Common myeloid progenitor, CD34-positive (primary cell): ENCODE data around the gene DCTD.

Experiments
- CTCF ChIA-PET: fragments of 350-600 bp; sonication (Branson Sonifier 250); formaldehyde crosslinking; loops from one replicate; lab custom pipeline; 2021; ENCODE audit warnings: antibody characterized with exemption; lab: Charles Lee
- POLR2A ChIA-PET: fragments of 350-600 bp; sonication (Branson Sonifier 250); formaldehyde crosslinking; loops from one replicate; lab custom pipeline; 2021; ENCODE audit warnings: antibody characterized with exemption; lab: Charles Lee
- DNase-seq, 3 donors: peaks; one replicate each; pipeline versions ENCODE4 v3.0.0 to v3.0.0-alpha.2; 2013
- H3K27ac ChIP-seq, 2 experiments: 1 replicate in 1 of 2; 2 replicates in 1 of 2; pipeline ENCODE4 v1.7.0; 2013; ENCODE audit warnings: inconsistent platforms in 2 of 2, low read length in 2 of 2, mild to moderate bottlenecking in 2 of 2, low read depth in 1 of 2, moderate library complexity in 1 of 2; ENCODE audit not compliant: severe bottlenecking in 2 of 2, insufficient read depth in 1 of 2, poor library complexity in 1 of 2
- H3K27me3 ChIP-seq, 5 experiments: replicated peaks in 2 of 5; 1 replicate in 3 of 5; 2 replicates in 2 of 5; pipeline versions ENCODE4 v1.6.1 to v1.7.0; 2013; ENCODE audit warnings: low read length in 4 of 5, mild to moderate bottlenecking in 2 of 5, moderate library complexity in 2 of 5, inconsistent platforms in 1 of 5; ENCODE audit not compliant: insufficient read depth in 5 of 5, control insufficient read depth in 4 of 5
- H3K36me3 ChIP-seq, 4 experiments: 1 replicate in 2 of 4; 2 replicates in 2 of 4; pipeline versions ENCODE4 v1.6.1 to v1.7.0; 2013; ENCODE audit warnings: low read length in 3 of 4, control low read depth in 1 of 4, mild to moderate bottlenecking in 1 of 4; ENCODE audit not compliant: control insufficient read depth in 4 of 4, insufficient read depth in 4 of 4
- H3K4me1 ChIP-seq, 4 experiments: 1 replicate in 3 of 4; 2 replicates in 1 of 4; pipeline versions ENCODE4 v1.6.1 to v1.7.1; 2013; ENCODE audit warnings: low read length in 3 of 4, mild to moderate bottlenecking in 3 of 4, control low read depth in 1 of 4, inconsistent platforms in 1 of 4, moderate library complexity in 1 of 4; ENCODE audit not compliant: control insufficient read depth in 4 of 4, insufficient read depth in 4 of 4; ENCODE audit errors: control extremely low read depth in 1 of 4
- H3K4me3 ChIP-seq, 7 experiments: 1 replicate in 4 of 7; 2 replicates in 3 of 7; pipeline versions ENCODE4 v1.5.1 to v1.7.0; 2013; ENCODE audit warnings: mild to moderate bottlenecking in 7 of 7, low read length in 6 of 7, moderate library complexity in 6 of 7, inconsistent platforms in 2 of 7, low read depth in 2 of 7, control low read depth in 1 of 7; ENCODE audit not compliant: insufficient read depth in 4 of 7, control insufficient read depth in 1 of 7; ENCODE audit errors: extremely low read depth in 1 of 7
- H3K9me3 ChIP-seq, 5 experiments: 1 replicate in 4 of 5; 2 replicates in 1 of 5; pipeline versions ENCODE4 v1.6.1 to v1.7.1; 2013; ENCODE audit warnings: low read length in 4 of 5, mild to moderate bottlenecking in 2 of 5, inconsistent platforms in 1 of 5, low read depth in 1 of 5, moderate library complexity in 1 of 5; ENCODE audit not compliant: control insufficient read depth in 4 of 5, insufficient read depth in 2 of 5; ENCODE audit errors: control extremely low read depth in 1 of 5
- WGBS: methylation state at CpG from one replicate; pipeline ENCODE4 v1.1.5; 2013; ENCODE audit not compliant: insufficient coverage; 5-methylcytosine and 5-hydroxymethylcytosine counted together

The DCTD gene

GRCh38 chr4:182914357-182914756 lies 2.8 kb downstream of the DCTD start:
- Histone ChIP-seq H3K27ac (no peak overlapping the region), H3K4me3 (no peak overlapping the region), H3K9me3 (no peaks in the 10 kb centered on the region), H3K4me1 (peaks cover 12 to 35% (median 30%) of the 10 kb centered on the region in 4 experiments), H3K36me3 (peaks cover 12 to 50% (median 42%) of the 10 kb centered on the region in 4 experiments), H3K27me3 (no peaks in the 10 kb centered on the region)
- ChIA-PET CTCF (interaction anchor here (1.4 to 1.7 kb wide), 2 partner anchors 10 to 11 kb away, joined by 4 to 6 read pairs; no protein-coding TSS in a partner anchor), POLR2A (no interaction called here)
- DNase-seq = no peak
- 96% methylated on average over 5 of the region's 5 CpGs for WGBS

- POLR2A ChIA-PET = no interaction called here
- WGBS = 100% methylated on average over 2 of the region's 2 CpGs
- peaks cover 6 to 28% (median 22%) of the 10 kb centered on the region in 4 experiments for H3K4me1 ChIP-seq
Measured at GRCh38 chr4:182913621-182914020, 3.6 kb downstream of the DCTD start.

GRCh38 chr4:182913036-182913435 lies 4.2 kb downstream of the DCTD start:
- CTCF ChIA-PET = interaction anchor here (1.4 to 2.6 kb wide), 3 partner anchors 13 to 350 kb away, joined by 3 to 8 read pairs (median 4); no protein-coding TSS in a partner anchor
- POLR2A ChIA-PET = no interaction called here
- H3K27me3 ChIP-seq = no peaks in the 10 kb centered on the region
- H3K36me3 ChIP-seq = peaks cover 12 to 56% (median 44%) of the 10 kb centered on the region in 4 experiments
- H3K4me1 ChIP-seq = peaks cover 1 to 22% (median 16%) of the 10 kb centered on the region in 4 experiments
- H3K27ac ChIP-seq = no peak overlapping the region
- WGBS = 96% methylated on average over 7 of the region's 8 CpGs
- DNase-seq = no peak
- no peaks in the 10 kb centered on the region for H3K9me3 ChIP-seq
- H3K4me3 ChIP-seq = no peak overlapping the region

More at GRCh38 chr4:182913621-182914020, 3.6 kb downstream of the DCTD start:
- no peaks in the 10 kb centered on the region for H3K9me3 ChIP-seq
- no peaks in the 10 kb centered on the region for H3K27me3 ChIP-seq
- H3K4me3 ChIP-seq = no peak overlapping the region
- CTCF ChIA-PET = interaction anchor here (1.4 to 1.7 kb wide), 3 partner anchors 10 to 350 kb away, joined by 3 to 4 read pairs (median 4); no protein-coding TSS in a partner anchor
- peaks cover 12 to 54% (median 44%) of the 10 kb centered on the region in 4 experiments for H3K36me3 ChIP-seq
- DNase-seq = no peak
- no peak overlapping the region for H3K27ac ChIP-seq

- Histone ChIP-seq H3K4me3 (no peak overlapping the region), H3K27ac (no peak overlapping the region), H3K27me3 (no peaks in the 10 kb centered on the region), H3K4me1 (peaks cover 0 to 2% (median 0%) of the 10 kb centered on the region in 4 experiments), H3K36me3 (peaks cover 11 to 77% (median 53%) of the 10 kb centered on the region in 4 experiments), H3K9me3 (no peaks in the 10 kb centered on the region)
- ChIA-PET CTCF (interaction anchor here (0.6 to 1.6 kb wide), 3 partner anchors 10 to 107 kb away, joined by 3 to 5 read pairs (median 3); no protein-coding TSS in a partner anchor), POLR2A (no interaction called here)
- WGBS = 100% methylated on average over 1 of the region's 3 CpGs
- DNase-seq = no peak
Measured at GRCh38 chr4:182908124-182908523, 9.1 kb downstream of the DCTD start.

DNA sequence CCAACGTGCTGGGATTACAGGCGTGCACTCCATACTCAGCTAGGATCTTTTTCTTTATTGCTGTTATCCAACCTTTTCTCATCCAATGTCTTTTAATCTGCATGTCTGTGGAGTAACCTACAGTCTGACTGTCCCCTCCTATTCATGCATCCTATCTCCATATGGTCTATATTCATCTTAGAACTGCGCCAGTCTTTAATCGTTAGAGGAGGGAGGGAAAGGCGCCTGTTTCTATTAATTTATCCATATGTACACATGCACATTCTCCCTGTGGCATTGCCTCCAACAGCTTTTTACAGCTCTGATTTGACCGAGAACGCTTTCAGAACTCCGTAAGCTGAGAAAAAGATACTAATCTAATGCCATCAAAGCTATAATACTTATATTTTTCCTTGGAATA lies 9.8 kb downstream of the DCTD start:
- DNase-seq = no peak
- 100% methylated on average over 4 of the region's 8 CpGs for WGBS
- no peaks in the 10 kb centered on the region for H3K4me1 ChIP-seq
- H3K9me3 ChIP-seq = no peaks in the 10 kb centered on the region
- H3K27me3 ChIP-seq = no peaks in the 10 kb centered on the region
- H3K36me3 ChIP-seq = peaks cover 13 to 76% (median 51%) of the 10 kb centered on the region in 4 experiments
- no peak overlapping the region for H3K27ac ChIP-seq
- H3K4me3 ChIP-seq = no peak overlapping the region
- POLR2A ChIA-PET = no interaction called here
- CTCF ChIA-PET = interaction anchor here (0.7 to 1.6 kb wide), 3 partner anchors 11 to 347 kb away, joined by 3 to 5 read pairs (median 3); no protein-coding TSS in a partner anchor

- Histone ChIP-seq H3K36me3 (peaks cover 11 to 78% (median 51%) of the 10 kb centered on the region in 4 experiments), H3K4me1 (no peaks in the 10 kb centered on the region), H3K4me3 (no peak overlapping the region), H3K27ac (no peak overlapping the region), H3K27me3 (no peaks in the 10 kb centered on the region), H3K9me3 (no peaks in the 10 kb centered on the region)
- WGBS = 100% methylated on average over 2 of the region's 4 CpGs
- DNase-seq = no peak
- ChIA-PET CTCF (interaction anchor here (1.5 kb wide), 1 partner anchor 11 kb away, joined by 3 read pairs; no protein-coding TSS in a partner anchor), POLR2A (no interaction called here)
Measured at GRCh38 chr4:182906786-182907185, 10.4 kb downstream of the DCTD start.

- DNase-seq = no peak
- peaks cover 4 to 77% (median 45%) of the 10 kb centered on the region in 4 experiments for H3K36me3 ChIP-seq
- H3K9me3 ChIP-seq = no peaks in the 10 kb centered on the region
- WGBS = 98% methylated on average over 3 of the region's 10 CpGs
- no peak overlapping the region for H3K4me3 ChIP-seq
- H3K4me1 ChIP-seq = no peaks in the 10 kb centered on the region
- ChIA-PET POLR2A (no interaction called here), CTCF (interaction anchor here (1.1 to 1.8 kb wide), 4 partner anchors 7 to 13 kb away, joined by 3 to 5 read pairs (median 4); no protein-coding TSS in a partner anchor)
- no peak overlapping the region for H3K27ac ChIP-seq
- no peaks in the 10 kb centered on the region for H3K27me3 ChIP-seq
Measured at GRCh38 chr4:182905038-182905437, 12.1 kb downstream of the DCTD start.
